HCT116 (cell line): ENCODE measurements around the gene TBC1D25.

Experiments used
- CEBPB ChIP-seq: IDR thresholded peaks from 2 replicates; pipeline ENCODE4 v1.6.1; 2012; ENCODE audit warnings: low read depth
- EZH2 ChIP-seq: fragments of 200-600 bp; sonication (generic); IDR thresholded peaks from 2 replicates; pipeline ENCODE4 v1.6.1; 2017; ENCODE audit warnings: antibody characterized with exemption, mixed run types
- SP1 ChIP-seq: IDR thresholded peaks from 2 replicates; pipeline ENCODE4 v1.6.1; 2012; ENCODE audit warnings: low read depth
- TF ChIP-seq, protein P1 (sequence below), 3 experiments: fragments of 200-600 bp in 1 of 3; sonication (generic) in 1 of 3; IDR thresholded peaks in 2 of 3; conservative IDR thresholded peaks in 1 of 3; 2 replicates each; pipeline ENCODE4 v1.5.1; 2012 to 2017; ENCODE audit warnings: low read depth in 2 of 3, low read length in 2 of 3, antibody characterized with exemption in 1 of 3, borderline replicate concordance in 1 of 3, control low read depth in 1 of 3, mild to moderate bottlenecking in 1 of 3, mixed read lengths in 1 of 3, mixed run types in 1 of 3, moderate library complexity in 1 of 3; ENCODE audit not compliant: insufficient read depth in 1 of 3
- TF ChIP-seq, protein P2 (sequence below): IDR thresholded peaks from 2 replicates; pipeline ENCODE4 v1.6.1; 2012; ENCODE audit warnings: low read depth
- TF ChIP-seq, protein P3 (sequence below): IDR thresholded peaks from 2 replicates; pipeline ENCODE4 v1.6.1; 2012

DNA sequence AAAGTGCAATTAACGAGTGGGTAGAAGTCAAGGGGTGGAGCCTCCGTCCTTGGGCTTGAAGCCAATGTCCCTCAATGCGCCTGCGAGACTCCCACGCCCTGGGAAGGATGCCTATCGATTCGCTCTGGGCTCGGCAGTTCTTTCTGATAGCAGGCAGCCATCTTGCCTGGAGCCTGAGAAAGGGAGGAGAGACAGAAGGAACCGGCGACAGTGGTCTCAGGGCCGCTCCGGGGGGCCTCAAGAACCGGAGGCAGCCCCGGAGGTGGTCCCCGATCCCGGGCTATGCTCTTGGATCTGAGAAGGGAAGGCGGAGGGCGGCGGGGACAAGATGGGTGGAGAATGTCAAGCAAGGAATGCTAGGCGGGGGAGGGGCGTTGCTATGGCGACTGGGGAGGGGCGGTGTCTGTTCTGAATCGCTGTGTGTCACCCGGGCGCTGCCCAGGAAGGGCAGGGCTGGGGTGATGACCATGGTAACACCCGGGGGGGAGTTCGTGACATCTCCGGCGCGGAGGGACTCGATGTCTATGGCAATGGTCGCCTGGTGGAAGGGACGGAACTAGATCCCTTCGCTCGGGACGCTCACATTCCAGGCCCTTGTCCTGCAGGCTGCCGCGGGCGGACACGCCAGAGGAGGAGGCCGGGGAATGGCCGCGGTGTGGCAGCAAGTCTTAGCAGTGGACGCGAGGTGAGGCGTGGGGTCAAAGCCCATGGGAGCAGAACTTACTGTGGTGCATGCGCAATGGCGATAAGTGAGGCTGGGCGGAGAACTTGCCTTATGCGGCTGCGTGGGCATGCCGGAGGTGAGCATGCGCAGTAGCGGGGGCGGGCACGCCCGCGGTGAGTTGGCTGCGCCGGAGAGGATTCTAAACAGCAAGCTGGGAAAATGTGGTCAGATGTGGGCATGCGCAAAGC, 58.1 kb downstream of the TBC1D25 start, which contains the start of gene WDR13:
- TF ChIP-seq, protein P1, sequence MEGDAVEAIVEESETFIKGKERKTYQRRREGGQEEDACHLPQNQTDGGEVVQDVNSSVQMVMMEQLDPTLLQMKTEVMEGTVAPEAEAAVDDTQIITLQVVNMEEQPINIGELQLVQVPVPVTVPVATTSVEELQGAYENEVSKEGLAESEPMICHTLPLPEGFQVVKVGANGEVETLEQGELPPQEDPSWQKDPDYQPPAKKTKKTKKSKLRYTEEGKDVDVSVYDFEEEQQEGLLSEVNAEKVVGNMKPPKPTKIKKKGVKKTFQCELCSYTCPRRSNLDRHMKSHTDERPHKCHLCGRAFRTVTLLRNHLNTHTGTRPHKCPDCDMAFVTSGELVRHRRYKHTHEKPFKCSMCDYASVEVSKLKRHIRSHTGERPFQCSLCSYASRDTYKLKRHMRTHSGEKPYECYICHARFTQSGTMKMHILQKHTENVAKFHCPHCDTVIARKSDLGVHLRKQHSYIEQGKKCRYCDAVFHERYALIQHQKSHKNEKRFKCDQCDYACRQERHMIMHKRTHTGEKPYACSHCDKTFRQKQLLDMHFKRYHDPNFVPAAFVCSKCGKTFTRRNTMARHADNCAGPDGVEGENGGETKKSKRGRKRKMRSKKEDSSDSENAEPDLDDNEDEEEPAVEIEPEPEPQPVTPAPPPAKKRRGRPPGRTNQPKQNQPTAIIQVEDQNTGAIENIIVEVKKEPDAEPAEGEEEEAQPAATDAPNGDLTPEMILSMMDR (IDR thresholded peaks at IDR 0.05 in 2 of 3, conservative IDR thresholded peaks at IDR 0.05 in 1 of 3; ENCODE audit: borderline replicate concordance in 1 of 3, insufficient read depth in 1 of 3, low read depth in 2 of 3, low read length in 2 of 3) = no peak
- TF ChIP-seq, protein P2, sequence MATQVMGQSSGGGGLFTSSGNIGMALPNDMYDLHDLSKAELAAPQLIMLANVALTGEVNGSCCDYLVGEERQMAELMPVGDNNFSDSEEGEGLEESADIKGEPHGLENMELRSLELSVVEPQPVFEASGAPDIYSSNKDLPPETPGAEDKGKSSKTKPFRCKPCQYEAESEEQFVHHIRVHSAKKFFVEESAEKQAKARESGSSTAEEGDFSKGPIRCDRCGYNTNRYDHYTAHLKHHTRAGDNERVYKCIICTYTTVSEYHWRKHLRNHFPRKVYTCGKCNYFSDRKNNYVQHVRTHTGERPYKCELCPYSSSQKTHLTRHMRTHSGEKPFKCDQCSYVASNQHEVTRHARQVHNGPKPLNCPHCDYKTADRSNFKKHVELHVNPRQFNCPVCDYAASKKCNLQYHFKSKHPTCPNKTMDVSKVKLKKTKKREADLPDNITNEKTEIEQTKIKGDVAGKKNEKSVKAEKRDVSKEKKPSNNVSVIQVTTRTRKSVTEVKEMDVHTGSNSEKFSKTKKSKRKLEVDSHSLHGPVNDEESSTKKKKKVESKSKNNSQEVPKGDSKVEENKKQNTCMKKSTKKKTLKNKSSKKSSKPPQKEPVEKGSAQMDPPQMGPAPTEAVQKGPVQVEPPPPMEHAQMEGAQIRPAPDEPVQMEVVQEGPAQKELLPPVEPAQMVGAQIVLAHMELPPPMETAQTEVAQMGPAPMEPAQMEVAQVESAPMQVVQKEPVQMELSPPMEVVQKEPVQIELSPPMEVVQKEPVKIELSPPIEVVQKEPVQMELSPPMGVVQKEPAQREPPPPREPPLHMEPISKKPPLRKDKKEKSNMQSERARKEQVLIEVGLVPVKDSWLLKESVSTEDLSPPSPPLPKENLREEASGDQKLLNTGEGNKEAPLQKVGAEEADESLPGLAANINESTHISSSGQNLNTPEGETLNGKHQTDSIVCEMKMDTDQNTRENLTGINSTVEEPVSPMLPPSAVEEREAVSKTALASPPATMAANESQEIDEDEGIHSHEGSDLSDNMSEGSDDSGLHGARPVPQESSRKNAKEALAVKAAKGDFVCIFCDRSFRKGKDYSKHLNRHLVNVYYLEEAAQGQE = no peak
- TF ChIP-seq SP1 (no peak), EZH2 (no peak), CEBPB (no peak)
- TF ChIP-seq, protein P3, sequence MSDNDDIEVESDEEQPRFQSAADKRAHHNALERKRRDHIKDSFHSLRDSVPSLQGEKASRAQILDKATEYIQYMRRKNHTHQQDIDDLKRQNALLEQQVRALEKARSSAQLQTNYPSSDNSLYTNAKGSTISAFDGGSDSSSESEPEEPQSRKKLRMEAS = no peak
